ENCODE measurements around the gene SAMHD1.
A peak's percentile ranks its signal among the peaks of the same experiment; 100 is the strongest.
"Not testable (repeated sequence)": the region's sequence is repeated elsewhere in the genome, so short reads cannot be mapped to it uniquely, and the experiment has no call there.

Gene SAMHD1

GRCh38 chr20:36951198-36951978 is at the start of gene SAMHD1:
TSS of gene SAMHD1 (minus strand) at chr20:36951708. CDS start at chr20:36951643, 65 bp downstream.
- DNase-seq, result peak; percentile 98

- not testable (repeated sequence) for DNase-seq
Measured at GRCh38 chr20:37000171-37000570, 48.7 kb upstream of the SAMHD1 start.

- DNase-seq, result no peak
Measured at GRCh38 chr20:36998652-36999051, 47.1 kb upstream of the SAMHD1 start.

- no peak for DNase-seq
Measured at GRCh38 chr20:36997121-36997520, 45.6 kb upstream of the SAMHD1 start.

- DNase-seq, result not testable (repeated sequence)
Measured at GRCh38 chr20:36994221-36994620, 42.7 kb upstream of the SAMHD1 start.

GRCh38 chr20:36992802-36993334 is 41.4 kb upstream of the SAMHD1 start:
- no peak for DNase-seq

GRCh38 chr20:36991703-36992102 is 40.2 kb upstream of the SAMHD1 start:
- no peak for DNase-seq

- no peak for DNase-seq
Measured at GRCh38 chr20:36989797-36990196, 38.3 kb upstream of the SAMHD1 start.

GRCh38 chr20:36988494-36988966 is 37.0 kb upstream of the SAMHD1 start:
- DNase-seq, result no peak

GRCh38 chr20:36984257-36984638 is 32.7 kb upstream of the SAMHD1 start:
- no peak for DNase-seq

GRCh38 chr20:36975099-36975818 is 23.8 kb upstream of the SAMHD1 start:
- DNase-seq, result no peak

GRCh38 chr20:36974660-36975059 is 23.2 kb upstream of the SAMHD1 start:
- DNase-seq, result no peak

- no peak for DNase-seq
Measured at GRCh38 chr20:36971103-36971502, 19.6 kb upstream of the SAMHD1 start.

GRCh38 chr20:36969478-36970186 is 18.1 kb upstream of the SAMHD1 start:
- no peak for DNase-seq

- no peak for DNase-seq
Measured at GRCh38 chr20:36969051-36969450, 17.5 kb upstream of the SAMHD1 start.

GRCh38 chr20:36967636-36968035 is 16.1 kb upstream of the SAMHD1 start:
- no peak for DNase-seq

GRCh38 chr20:36966965-36967364 is 15.5 kb upstream of the SAMHD1 start:
- DNase-seq, result not testable (repeated sequence)

- not testable (repeated sequence) for DNase-seq
Measured at GRCh38 chr20:36962354-36962941, 10.9 kb upstream of the SAMHD1 start.

GRCh38 chr20:36959242-36959641 is 7.7 kb upstream of the SAMHD1 start:
- no peak for DNase-seq

GRCh38 chr20:36957875-36958667 is 6.6 kb upstream of the SAMHD1 start:
- DNase-seq, result no peak

GRCh38 chr20:36956674-36957073 is 5.2 kb upstream of the SAMHD1 start:
- DNase-seq, result no peak

- no peak for DNase-seq
Measured at GRCh38 chr20:36956016-36956415, 4.5 kb upstream of the SAMHD1 start.
